Endothelial cell of umbilical vein (primary cell): Measurements from ENCODE around the gene AAGAB.

Experiments
- CTCF ChIP-seq, 2 donors: IDR thresholded peaks; 1 replicate in 1 of 2; 2 replicates in 1 of 2; pipeline ENCODE4 v1.5.1; 2011; ENCODE audit warnings: low read length in 2 of 2, mild to moderate bottlenecking in 2 of 2, moderate library complexity in 2 of 2, control low read depth in 1 of 2, inconsistent platforms in 1 of 2, low read depth in 1 of 2; ENCODE audit not compliant: insufficient read depth in 1 of 2; ENCODE audit errors: extremely low read depth in 1 of 2
- EZH2 ChIP-seq: IDR thresholded peaks from 2 replicates; pipeline ENCODE4 v1.6.1; 2012; ENCODE audit warnings: borderline replicate concordance, low read depth, mild to moderate bottlenecking, moderate library complexity, low read length, inconsistent platforms; ENCODE audit not compliant: severe bottlenecking
- FOS ChIP-seq: IDR thresholded peaks from 2 replicates; pipeline ENCODE4 v1.6.1; 2011; ENCODE audit warnings: mild to moderate bottlenecking, low read length, moderate library complexity, borderline replicate concordance; ENCODE audit not compliant: insufficient read depth
- JUN ChIP-seq: IDR thresholded peaks from 2 replicates; pipeline ENCODE4 v1.6.1; 2011; ENCODE audit warnings: borderline replicate concordance, low read depth; ENCODE audit not compliant: insufficient read length, insufficient read depth
- MAX ChIP-seq: IDR thresholded peaks from 2 replicates; pipeline ENCODE4 v1.6.1; 2011; ENCODE audit not compliant: insufficient read depth, insufficient read length
- MYC ChIP-seq: IDR thresholded peaks from one replicate; pipeline ENCODE4 v1.6.1; 2011; ENCODE audit warnings: mild to moderate bottlenecking, low read depth, low read length
- POLR2A ChIP-seq: IDR thresholded peaks from 2 replicates; pipeline ENCODE4 v1.6.1; 2012; ENCODE audit warnings: low read depth, mild to moderate bottlenecking, control low read depth, low read length
- POLR2AphosphoS5 ChIP-seq: IDR thresholded peaks from 2 replicates; pipeline ENCODE4 v1.6.1; 2012; ENCODE audit warnings: low read depth, mild to moderate bottlenecking, control low read depth, low read length, moderate library complexity; ENCODE audit not compliant: insufficient read depth

GRCh38 chr15:67161412-67161811 is 93.0 kb downstream of the AAGAB start:
- no peak for TF ChIP-seq POLR2AphosphoS5
- TF ChIP-seq CTCF (IDR thresholded peaks at IDR 0.05; ENCODE audit: extremely low read depth in 1 of 2, insufficient read depth in 1 of 2, low read depth in 1 of 2, low read length in 2 of 2): no peak
- TF ChIP-seq POLR2A: no peak
- TF ChIP-seq JUN: no peak
- no peak for TF ChIP-seq MYC
- TF ChIP-seq EZH2: no peak
- TF ChIP-seq FOS: no peak
- TF ChIP-seq MAX: no peak
